GM12892 (cell line): ENCODE data around the gene CCDC85C.

Experiments
- POLR2A ChIP-seq: IDR thresholded peaks from 2 replicates; pipeline ENCODE4 v1.6.1; 2011; ENCODE audit warnings: low read depth, low read length, control low read depth
- POLR2AphosphoS5 ChIP-seq: IDR thresholded peaks from 2 replicates; pipeline ENCODE4 v1.6.1; 2011; ENCODE audit warnings: low read depth, low read length, control low read depth
- TAF1 ChIP-seq: IDR thresholded peaks from 2 replicates; pipeline ENCODE4 v1.6.1; 2011; ENCODE audit warnings: low read depth, mild to moderate bottlenecking, control low read depth, low read length, borderline replicate concordance

GRCh38 chr14:99551034-99551922 lies 52.7 kb downstream of the CCDC85C start:
- TF ChIP-seq POLR2A = no peak
- no peak for TF ChIP-seq POLR2AphosphoS5
- TF ChIP-seq TAF1 = no peak
